Measurements from ENCODE around the gene SMAD6.

Gene SMAD6

GRCh38 chr15:66768987-66769386, 67.0 kb downstream of the SMAD6 start:
- DNase-seq (ENCODE audit: low read depth): no peak
- no peak overlapping the region for H3K4me3 ChIP-seq (ENCODE audit: control insufficient read depth, low read depth, low read length)
- TF ChIP-seq CTCF (IDR thresholded peaks at IDR 0.05; ENCODE audit: control insufficient read depth, insufficient read depth, low read depth, low read length, missing control alignments): no peak

GRCh38 chr15:66770518-66771350, 68.7 kb downstream of the SMAD6 start:
- no peak for DNase-seq (ENCODE audit: low read depth)
- no peak for TF ChIP-seq CTCF (IDR thresholded peaks at IDR 0.05; ENCODE audit: control insufficient read depth, insufficient read depth, low read depth, low read length, missing control alignments)
- H3K4me3 ChIP-seq (ENCODE audit: control insufficient read depth, low read depth, low read length): no peak overlapping the region

- no peak for DNase-seq (ENCODE audit: low read depth)
- no peak for TF ChIP-seq CTCF (IDR thresholded peaks at IDR 0.05; ENCODE audit: control insufficient read depth, insufficient read depth, low read depth, low read length, missing control alignments)
- H3K4me3 ChIP-seq (ENCODE audit: control insufficient read depth, low read depth, low read length): no peak overlapping the region
These were observed 69.3 kb downstream of the SMAD6 start for GRCh38 chr15:66771351-66771650.

- TF ChIP-seq CTCF (IDR thresholded peaks at IDR 0.05; ENCODE audit: control insufficient read depth, insufficient read depth, low read depth, low read length, missing control alignments): no peak
- DNase-seq (ENCODE audit: low read depth): no peak
- H3K4me3 ChIP-seq (ENCODE audit: control insufficient read depth, low read depth, low read length): no peak overlapping the region
These were observed 70.6 kb downstream of the SMAD6 start for GRCh38 chr15:66772604-66773128.

- no peak for DNase-seq (ENCODE audit: low read depth)
- H3K4me3 ChIP-seq (ENCODE audit: control insufficient read depth, low read depth, low read length): no peak overlapping the region
- TF ChIP-seq CTCF (IDR thresholded peaks at IDR 0.05; ENCODE audit: control insufficient read depth, insufficient read depth, low read depth, low read length, missing control alignments): no peak
These were observed 71.3 kb downstream of the SMAD6 start for GRCh38 chr15:66773129-66773873.

GRCh38 chr15:66774001-66774814, 72.2 kb downstream of the SMAD6 start:
- H3K4me3 ChIP-seq (ENCODE audit: control insufficient read depth, low read depth, low read length): no peak overlapping the region
- no peak for DNase-seq (ENCODE audit: low read depth)
- TF ChIP-seq CTCF (IDR thresholded peaks at IDR 0.05; ENCODE audit: control insufficient read depth, insufficient read depth, low read depth, low read length, missing control alignments): peak; percentile 98

Data from AG09309 (cell line).